PFSK-1 (cell line): ENCODE results near the gene CFAP70.

ENCODE experiments used
- FOXP2 ChIP-seq: optimal IDR thresholded peaks from 2 replicates; pipeline ENCODE3; 2011; ENCODE audit warnings: borderline replicate concordance, control low read depth, inconsistent platforms; ENCODE audit not compliant: insufficient read depth; ENCODE audit errors: extremely low read length, extremely low read depth
- POLR2AphosphoS5 ChIP-seq: IDR thresholded peaks from 2 replicates; pipeline ENCODE4 v1.6.1; 2012; ENCODE audit warnings: low read depth, mild to moderate bottlenecking, control low read depth, low read length, moderate library complexity
- SIN3A ChIP-seq: IDR thresholded peaks from 2 replicates; pipeline ENCODE4 v1.6.1; 2012; ENCODE audit warnings: mild to moderate bottlenecking, low read length, moderate library complexity, borderline replicate concordance; ENCODE audit not compliant: insufficient read depth
- TAF1 ChIP-seq: IDR thresholded peaks from 2 replicates; pipeline ENCODE4 v1.6.1; 2012; ENCODE audit warnings: low read length, control low read depth, borderline replicate concordance; ENCODE audit not compliant: insufficient read depth
- TF ChIP-seq, protein P1 (sequence below), 2 experiments: IDR thresholded peaks; 2 replicates each; pipeline versions ENCODE4 v1.6.1 to v1.8.0; 2011 to 2012; ENCODE audit warnings: low read depth in 2 of 2, low read length in 2 of 2, control low read depth in 1 of 2, inconsistent platforms in 1 of 2, mild to moderate bottlenecking in 1 of 2, moderate library complexity in 1 of 2; ENCODE audit not compliant: insufficient read depth in 1 of 2

The CFAP70 gene

GRCh38 chr10:73228247-73228646, 130.4 kb downstream of the CFAP70 start:
- TF ChIP-seq POLR2AphosphoS5: no peak

GRCh38 chr10:73226663-73227062, 132.0 kb downstream of the CFAP70 start:
- no peak for TF ChIP-seq SIN3A
- TF ChIP-seq, protein P1, sequence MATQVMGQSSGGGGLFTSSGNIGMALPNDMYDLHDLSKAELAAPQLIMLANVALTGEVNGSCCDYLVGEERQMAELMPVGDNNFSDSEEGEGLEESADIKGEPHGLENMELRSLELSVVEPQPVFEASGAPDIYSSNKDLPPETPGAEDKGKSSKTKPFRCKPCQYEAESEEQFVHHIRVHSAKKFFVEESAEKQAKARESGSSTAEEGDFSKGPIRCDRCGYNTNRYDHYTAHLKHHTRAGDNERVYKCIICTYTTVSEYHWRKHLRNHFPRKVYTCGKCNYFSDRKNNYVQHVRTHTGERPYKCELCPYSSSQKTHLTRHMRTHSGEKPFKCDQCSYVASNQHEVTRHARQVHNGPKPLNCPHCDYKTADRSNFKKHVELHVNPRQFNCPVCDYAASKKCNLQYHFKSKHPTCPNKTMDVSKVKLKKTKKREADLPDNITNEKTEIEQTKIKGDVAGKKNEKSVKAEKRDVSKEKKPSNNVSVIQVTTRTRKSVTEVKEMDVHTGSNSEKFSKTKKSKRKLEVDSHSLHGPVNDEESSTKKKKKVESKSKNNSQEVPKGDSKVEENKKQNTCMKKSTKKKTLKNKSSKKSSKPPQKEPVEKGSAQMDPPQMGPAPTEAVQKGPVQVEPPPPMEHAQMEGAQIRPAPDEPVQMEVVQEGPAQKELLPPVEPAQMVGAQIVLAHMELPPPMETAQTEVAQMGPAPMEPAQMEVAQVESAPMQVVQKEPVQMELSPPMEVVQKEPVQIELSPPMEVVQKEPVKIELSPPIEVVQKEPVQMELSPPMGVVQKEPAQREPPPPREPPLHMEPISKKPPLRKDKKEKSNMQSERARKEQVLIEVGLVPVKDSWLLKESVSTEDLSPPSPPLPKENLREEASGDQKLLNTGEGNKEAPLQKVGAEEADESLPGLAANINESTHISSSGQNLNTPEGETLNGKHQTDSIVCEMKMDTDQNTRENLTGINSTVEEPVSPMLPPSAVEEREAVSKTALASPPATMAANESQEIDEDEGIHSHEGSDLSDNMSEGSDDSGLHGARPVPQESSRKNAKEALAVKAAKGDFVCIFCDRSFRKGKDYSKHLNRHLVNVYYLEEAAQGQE (IDR thresholded peaks at IDR 0.05; ENCODE audit: insufficient read depth in 1 of 2, low read depth in 2 of 2, low read length in 2 of 2): no peak
- TF ChIP-seq TAF1: no peak
- TF ChIP-seq POLR2AphosphoS5: no peak
- TF ChIP-seq FOXP2: no peak

DNA sequence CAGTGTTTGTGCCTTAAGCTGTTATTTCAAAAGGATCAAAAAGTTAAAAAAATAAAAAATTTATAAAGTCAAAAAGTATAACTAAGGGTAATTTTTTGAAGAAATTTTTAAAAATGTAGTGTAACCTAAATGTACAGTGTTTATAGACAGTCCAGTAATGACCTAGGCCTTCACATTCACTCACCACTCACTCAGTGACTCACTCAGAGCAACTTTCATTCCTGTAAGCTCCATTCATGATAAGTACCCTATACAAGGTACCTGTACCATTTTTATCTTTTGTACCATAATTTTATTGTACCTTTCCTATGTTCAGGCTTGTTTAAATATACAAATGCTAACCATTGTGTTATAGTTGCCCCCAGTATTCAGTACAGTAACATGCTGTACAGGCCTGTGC, 133.1 kb downstream of the CFAP70 start:
- TF ChIP-seq FOXP2 (no peak), POLR2AphosphoS5 (no peak), SIN3A (no peak), TAF1 (no peak)
- TF ChIP-seq, protein P1 (IDR thresholded peaks at IDR 0.05; ENCODE audit: insufficient read depth in 1 of 2, low read depth in 2 of 2, low read length in 2 of 2): no peak

- TF ChIP-seq, protein P1 (IDR thresholded peaks at IDR 0.05; ENCODE audit: insufficient read depth in 1 of 2, low read depth in 2 of 2, low read length in 2 of 2): no peak
- TF ChIP-seq TAF1 (no peak), SIN3A (no peak), FOXP2 (no peak), POLR2AphosphoS5 (no peak)
Measured at GRCh38 chr10:73220989-73221388, 137.7 kb downstream of the CFAP70 start.

DNA sequence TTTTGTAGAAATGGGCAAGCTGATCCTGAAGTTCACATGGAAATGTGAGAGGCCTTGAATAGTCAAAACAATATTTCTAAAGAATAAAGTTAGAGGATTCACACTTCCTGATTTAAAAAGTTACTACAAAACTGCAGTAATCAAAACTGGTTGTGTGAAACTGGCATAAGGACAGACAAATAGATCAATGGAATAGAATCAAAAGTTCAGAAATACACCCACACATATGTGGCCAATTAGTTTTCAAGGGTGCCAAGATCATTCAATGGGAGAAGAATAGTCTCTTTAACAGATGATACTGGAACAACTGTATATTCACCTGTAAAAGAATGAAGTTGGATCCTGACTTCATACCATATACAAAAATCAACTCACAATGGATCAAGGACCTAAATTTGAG, 139.3 kb downstream of the CFAP70 start:
- TF ChIP-seq, protein P1 (IDR thresholded peaks at IDR 0.05; ENCODE audit: insufficient read depth in 1 of 2, low read depth in 2 of 2, low read length in 2 of 2): no peak
- TF ChIP-seq POLR2AphosphoS5 (no peak), TAF1 (no peak)
